RPMI8226 (cell line): ENCODE data around the gene ATP8A1.
"Not testable (repeated sequence)": the region's sequence is repeated elsewhere in the genome, so short reads cannot be mapped to it uniquely, and the experiment has no call there.

ENCODE experiments used
- DNase-seq: peaks from one replicate; pipeline ENCODE4 v3.0.0-alpha.2; 2015

Gene ATP8A1

DNA sequence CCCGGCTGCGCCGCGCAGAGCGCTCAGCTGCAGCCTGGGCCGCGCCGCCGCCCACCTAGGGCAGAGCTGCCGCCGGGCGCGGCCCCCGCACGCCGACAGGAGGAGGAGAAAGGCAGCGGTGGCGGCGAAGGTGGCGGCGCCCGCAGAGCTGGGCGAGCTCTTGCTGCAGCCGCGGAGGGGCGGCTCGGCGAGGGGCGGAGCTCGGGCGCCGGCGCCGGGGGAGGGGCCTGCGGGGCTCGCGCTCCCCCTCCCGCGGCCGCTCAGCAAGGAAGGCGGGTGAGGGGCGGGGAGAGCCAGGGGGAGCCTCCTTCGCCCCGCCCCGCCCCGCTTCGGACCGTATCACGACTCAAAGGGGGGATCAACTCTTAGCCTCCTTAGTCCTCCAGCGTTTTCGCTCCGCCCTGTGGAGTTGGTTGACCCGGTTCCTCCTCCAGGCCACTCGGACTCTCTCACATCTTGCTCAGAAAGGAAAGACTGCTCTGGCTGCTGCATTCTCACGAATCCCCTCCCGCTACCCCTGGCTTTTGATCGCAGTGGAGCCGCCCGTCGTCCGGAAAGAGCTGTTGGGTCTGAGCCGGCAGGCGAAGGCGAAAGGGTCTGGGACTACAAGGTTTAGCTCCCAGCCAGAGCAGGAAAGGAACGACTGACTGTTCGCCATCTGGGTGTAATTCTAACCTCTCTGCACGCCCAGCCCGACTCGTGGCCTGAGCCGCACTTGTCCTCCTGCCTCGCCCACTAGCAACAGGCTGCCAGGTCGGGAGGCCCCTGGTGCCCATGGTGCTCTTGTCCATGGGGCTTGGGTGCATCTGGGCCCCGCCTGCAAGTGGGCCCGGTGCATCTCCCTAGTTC is at the start of gene ATP8A1:
ATP8A1 (minus strand) TSS at position 162 of the 849 bp plus-strand sequence. CDS start 232 bp downstream, outside the sequence.
- DNase-seq: peak; percentile 91

DNA sequence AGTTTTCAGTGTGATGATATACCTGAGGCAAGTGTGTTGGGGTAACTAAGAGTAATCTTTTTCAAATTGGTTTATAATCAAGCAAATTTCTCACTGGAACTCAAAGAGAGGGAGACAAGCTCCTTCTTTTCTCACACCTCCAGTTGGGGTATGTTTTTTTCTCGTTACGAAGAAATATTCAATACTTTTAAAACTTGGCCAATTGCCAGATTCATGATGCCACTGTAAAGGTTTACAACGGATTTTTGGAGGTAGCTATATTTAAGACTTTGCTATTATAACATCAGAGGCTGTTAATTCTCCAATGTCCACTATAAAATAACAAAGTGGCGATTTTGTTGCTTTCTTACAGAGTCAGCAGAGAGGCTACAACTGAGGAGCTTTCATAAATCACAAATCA is 49.2 kb upstream of the ATP8A1 start:
- no peak for DNase-seq

DNA sequence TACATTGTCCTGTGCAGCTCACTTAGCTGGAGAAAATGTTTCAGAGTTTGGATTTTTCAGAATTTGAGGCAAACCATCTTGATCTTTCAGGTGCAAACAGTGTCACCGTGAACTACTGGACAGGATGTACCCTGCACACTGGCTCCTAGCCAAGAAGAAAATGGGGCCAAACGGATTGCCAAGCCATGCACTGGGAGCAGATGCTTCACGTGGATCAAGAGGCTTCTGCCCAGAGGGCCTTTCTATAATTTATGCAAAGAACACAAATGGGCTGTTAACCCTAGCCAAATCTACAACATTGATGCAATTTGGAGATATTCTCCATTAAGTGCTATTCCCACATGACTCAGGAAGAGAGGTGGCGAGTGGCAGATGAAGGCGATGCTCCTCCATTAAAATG is 46.9 kb upstream of the ATP8A1 start:
- no peak for DNase-seq

DNA sequence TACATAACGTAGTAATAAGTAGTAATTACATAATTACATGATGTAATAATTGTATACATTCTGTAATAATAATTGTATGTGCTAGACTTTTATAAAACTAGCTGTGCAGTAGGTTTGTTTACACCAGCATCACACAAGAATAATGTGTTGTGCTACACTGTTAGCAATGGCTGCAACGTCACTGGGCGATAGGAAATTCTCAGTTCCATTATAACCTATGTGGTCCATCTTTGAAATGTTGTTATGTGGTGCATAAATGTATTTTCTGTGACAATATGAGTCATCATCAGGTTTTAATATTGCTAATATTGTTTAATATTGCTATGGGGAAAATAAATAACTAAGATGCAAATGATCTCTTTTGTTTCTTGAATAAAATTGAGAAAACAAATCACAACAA is 46.0 kb upstream of the ATP8A1 start:
- DNase-seq: no peak

DNA sequence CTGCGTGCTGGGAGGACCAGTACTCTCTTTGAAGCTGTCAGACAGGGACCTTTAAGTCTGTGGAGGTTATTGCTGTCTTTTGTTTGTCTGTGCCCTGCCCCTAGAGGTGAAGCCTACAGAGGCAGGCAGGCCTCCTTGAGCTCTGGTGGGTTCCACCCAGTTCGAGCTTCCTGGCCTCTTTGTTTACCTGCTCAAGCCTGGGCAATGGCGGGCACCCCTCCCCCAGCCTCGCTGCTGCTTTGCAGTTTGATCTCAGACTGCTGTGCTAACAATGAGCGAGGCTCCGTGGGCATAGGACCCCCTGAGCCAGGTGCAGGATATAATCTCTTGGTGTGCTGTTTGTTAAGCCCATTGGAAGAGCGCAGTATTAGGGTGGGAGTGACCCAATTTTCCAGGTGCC is 44.9 kb upstream of the ATP8A1 start:
- not testable (repeated sequence) for DNase-seq

DNA sequence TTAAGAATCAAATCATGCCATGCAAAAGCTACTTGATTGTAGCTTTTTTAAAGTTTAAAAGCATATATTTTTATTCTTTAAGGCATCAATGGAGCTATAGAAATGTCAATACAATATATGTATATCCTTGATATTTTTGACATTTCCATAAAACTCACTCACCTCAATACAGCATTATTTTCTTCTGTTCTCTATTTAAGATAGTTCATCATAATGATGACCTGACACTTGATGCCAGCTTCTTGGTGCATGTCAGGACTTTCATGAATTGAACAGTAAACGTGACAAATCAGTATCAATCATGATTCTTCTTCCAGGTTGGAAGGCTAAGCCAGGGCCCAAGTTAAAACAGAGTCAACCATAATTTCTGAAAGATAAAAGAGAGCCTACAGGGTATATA is 33.6 kb upstream of the ATP8A1 start:
- no peak for DNase-seq

DNA sequence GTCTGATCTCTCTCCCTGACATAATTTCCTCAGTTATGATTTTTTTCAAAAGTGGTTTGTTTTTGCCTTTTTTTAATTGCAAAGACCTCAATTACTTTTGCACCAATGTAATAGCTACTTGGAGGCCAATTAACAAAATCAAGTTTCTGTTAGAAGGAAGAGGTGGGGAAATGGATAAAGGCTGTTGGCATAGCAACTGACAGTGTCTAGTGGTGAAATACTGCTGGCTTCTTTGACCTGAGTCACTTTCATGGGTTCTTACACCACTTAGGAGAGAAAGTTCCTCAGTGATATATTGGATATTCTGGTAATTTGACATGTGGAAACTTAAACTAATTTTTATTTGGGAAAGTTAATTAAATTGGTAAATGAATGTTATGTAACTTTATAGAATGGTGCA is 26.5 kb upstream of the ATP8A1 start:
- DNase-seq: no peak

DNA sequence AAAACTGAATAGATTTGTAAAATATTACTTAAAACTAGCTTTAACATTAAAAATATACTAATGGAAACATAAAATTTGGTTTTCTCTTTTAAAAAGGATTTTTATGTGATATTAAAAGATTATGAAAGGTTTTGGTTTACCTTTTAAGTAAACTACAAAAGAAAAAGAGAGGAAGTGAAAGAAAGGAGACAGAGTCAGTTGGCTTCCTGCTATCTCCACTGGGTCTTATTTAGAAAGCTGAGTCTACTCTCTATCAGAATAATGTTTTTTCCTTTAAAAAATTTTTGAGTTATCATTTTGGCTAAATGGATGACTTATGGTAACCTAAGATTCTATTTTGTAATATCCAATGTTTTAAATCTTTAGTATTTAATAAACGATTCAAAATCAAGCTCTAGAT is 21.6 kb upstream of the ATP8A1 start:
- no peak for DNase-seq

DNA sequence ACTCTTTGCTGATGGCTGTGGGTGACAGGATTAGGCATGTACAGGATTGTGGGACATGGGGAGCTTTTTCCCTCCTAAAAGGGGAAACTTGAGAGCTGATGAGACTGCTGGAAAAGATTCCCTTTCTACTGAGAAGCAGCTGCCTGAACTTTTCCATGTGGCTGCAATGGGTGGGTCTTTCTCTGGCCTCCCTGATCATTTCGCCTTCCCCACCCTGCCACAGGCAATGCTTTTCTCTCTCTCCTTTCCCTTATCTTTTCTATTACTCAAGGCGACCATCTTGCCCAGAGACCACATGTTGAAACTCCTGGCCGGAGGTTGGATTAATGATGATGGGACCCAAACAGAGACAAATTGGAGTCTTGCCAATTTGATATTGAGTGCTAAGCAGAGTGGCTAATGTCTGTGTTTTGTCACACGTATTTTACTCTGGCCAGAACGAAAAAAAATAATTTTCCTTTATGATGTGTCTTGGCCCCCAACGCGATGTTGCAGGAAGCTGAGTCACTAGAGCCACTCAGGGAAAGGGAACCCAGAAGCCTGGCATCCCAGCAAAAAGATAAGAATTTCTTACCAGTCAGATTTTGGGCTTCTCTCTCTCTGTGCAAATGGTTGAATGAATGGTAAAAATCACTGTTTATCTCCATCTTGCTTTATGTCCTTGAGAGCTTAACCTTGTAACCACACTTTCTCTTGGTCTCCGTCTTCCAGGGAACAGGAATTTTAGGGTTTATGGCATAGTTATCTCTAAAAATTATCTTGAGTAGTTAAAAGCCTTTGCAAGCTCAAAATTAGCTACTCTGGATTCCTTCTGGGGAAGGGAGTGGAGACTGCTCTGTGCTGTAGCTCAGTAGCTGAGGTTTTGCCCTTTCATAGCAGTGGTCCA is 19.4 kb upstream of the ATP8A1 start:
- no peak for DNase-seq

DNA sequence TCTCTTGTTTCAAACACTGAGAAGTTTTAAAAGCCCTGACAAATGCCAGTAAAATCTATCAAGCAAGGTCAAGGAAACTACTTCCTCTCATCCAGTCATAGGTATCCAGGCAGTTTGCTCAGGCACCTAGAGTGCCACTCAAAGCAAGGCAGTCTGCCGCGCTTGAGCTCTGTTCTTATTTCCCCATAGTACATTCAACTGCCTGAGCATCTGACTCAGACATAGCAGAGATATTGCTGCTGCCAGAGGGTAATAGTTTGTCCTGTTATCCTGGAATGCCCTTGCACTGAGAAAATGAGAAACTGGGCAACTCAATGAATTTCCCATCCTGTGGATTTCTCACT is 16.1 kb upstream of the ATP8A1 start:
- no peak for DNase-seq

DNA sequence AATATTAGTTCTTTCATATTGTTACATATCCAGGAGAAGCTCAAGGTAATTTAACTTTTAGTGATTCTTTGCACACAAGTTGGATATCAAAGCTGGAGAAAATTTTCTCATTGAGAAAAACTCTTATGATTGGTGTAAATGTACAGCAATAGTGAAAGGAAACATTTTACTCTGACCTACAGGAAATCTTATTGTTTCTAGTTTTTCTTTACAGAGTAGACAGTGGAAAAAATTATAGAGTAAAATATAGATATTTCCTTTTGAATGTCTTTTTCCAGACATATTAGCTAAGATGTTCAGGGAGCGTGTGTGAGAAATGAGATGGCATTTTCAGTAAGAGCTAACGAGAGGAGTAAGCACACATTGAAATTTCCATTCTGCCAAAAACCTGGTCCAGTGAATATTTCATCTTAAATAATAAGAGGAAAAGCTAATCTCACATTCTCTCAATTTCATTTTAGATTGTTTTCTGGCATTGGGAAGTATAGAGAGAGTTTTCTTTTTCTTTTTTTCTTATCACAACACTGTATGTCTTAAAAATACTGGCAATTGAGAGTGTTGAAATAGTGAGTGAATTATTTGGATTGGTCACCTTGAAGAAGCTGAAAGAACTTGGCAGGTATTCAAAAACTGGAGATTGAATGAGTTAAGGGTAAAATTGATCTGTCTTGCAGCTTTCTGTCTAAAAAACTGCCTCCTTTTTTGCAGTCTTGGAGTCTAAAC is 15.6 kb upstream of the ATP8A1 start:
- no peak for DNase-seq

DNA sequence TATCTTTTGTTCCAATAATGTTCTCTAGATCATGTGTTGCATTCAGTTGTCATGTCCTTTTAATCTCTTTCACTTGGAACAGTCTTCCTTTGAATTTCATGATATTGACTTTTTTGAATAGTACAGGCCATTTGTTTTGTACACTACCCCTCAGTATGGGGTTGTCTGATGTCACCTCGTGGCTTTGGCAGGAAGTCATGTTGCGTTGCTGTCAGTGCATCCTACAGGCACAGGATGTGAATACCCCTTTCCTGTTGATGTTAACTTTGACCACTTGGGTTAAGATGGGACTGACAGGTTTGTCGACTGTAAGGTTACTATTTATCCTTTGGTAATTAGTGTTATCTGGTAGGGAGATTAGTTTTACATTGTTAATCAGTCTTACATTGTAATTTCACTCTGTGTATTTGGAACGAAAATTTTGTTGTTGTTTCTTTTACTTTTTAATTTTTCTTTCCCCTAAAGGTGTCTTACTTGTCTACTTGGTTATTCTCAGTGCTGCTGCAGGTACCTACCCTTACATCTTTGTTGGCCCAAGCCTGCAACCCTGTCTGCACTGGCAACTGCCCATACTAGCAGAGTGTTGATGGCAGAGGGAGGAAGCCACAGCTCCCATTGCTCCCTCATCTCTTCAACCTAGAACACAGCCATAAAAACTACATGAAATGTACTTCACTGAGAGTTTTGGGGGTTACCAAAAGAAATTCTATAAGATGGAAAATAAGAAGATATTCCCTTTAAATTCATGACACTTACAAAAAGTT is 14.7 kb upstream of the ATP8A1 start:
- no peak for DNase-seq

DNA sequence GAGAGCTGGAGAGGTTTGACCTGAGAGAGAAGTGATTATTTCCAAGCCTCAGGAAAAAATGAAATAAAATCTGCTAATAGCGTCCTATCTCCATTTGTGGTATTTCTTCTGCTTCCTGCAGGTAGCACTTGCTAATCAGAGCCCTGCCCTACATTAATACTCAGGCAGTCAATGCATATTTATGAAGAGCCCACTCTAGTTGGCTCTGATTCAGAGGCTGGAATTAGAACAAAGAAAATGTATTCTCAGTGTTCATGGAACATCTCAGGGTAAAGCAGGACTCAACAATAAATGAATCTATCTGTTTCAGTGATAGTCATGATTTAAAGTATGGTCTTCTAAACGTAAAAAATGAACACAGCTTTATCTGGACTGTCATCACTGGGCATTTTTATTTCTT is 1.4 kb upstream of the ATP8A1 start:
- DNase-seq: no peak

DNA sequence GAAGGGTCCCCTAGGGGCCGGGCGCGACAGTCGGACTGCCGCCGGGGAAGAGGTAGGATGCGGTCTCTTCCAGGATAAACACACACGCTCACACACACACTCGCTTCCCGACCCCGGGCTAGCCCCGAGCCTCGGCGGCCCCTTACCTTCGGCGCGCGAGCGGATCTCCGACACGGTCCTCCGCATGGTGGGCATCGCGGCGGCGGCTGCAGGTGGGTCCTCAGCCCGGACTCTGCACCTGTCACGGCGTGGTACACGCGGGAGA is 294 bp downstream of the ATP8A1 start:
- DNase-seq: no peak

DNA sequence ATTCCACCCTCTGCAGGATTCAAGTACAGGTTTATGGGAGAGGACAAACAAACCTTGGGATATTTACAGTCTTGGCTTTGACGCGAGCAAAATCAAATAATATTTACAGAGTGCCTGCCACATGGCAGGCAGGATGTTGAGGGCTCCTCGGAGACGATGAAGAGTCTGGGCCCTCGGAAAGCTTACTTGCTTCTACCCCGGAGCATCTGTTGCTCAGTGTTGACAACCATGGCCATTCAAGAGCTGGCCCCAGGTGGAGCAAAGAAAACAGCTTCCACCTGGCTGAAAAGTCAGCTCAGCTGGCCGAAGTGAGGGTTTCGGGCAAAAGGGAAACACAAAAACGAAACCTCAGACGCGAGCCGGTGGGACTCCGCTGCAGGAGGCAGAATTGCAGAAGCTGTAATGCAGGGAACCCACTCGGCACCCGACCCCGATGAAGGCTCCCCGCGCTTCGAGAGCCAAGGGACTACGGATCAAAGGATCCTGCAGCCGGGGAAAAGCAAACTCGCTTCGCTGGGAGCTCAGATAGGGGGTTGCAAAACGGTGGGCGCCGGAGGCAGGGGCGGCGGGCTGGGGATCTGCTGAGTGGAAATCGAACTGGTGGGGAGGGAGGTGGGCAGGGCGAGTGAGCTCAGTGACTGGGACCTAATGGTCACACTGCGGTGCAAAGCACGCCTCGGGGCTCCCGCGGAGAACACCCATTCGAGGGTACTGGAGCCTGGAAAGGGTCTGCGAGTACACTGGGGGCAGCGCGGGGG is 805 bp downstream of the ATP8A1 start:
- DNase-seq: peak; percentile 79

DNA sequence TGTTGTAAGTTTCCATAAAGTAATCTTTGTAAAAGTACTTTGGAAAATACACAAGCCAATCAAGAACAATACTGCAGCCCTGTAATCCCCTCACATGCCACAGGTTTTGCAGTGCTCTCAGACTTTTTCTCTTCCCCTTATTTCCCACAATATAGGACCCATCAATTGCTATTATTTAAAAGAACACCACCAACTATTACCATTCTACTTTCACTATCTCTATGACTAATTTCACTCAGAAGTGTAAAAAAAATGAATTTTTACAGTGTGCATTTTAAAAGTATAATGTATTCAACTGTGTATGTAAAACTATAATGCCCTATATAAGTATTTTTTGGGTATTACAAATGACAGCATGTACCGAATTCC is 1.7 kb downstream of the ATP8A1 start:
- DNase-seq: no peak

DNA sequence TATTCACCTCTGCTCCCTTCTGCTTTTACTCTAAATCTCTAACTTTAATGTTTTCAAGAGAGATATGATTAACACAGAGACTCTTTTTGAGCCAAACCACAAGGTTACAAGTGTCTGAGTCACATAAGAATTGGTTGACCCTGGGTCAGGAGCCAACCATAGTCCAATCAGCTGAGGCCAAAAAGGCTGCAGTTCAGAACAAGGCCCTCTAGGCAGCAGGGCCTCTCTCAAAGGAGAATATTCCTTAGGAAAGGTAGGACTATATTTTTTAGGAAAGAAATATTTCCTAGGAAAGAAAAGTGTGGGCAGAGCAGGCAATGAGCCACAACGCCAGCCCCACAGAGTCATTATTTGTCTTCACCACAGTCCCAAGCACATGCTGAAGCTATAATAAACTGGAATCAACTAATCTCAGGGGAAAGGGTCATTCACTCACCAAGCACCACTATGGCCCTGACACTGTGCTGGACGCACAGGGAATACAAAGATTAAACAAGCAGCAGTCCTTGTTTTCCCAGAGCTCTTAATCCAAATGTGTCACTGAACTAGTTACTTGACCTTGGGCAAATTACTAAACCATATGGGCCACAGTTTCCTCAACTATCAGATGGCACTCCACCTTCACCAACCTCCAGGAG is 2.2 kb downstream of the ATP8A1 start:
- no peak for DNase-seq

DNA sequence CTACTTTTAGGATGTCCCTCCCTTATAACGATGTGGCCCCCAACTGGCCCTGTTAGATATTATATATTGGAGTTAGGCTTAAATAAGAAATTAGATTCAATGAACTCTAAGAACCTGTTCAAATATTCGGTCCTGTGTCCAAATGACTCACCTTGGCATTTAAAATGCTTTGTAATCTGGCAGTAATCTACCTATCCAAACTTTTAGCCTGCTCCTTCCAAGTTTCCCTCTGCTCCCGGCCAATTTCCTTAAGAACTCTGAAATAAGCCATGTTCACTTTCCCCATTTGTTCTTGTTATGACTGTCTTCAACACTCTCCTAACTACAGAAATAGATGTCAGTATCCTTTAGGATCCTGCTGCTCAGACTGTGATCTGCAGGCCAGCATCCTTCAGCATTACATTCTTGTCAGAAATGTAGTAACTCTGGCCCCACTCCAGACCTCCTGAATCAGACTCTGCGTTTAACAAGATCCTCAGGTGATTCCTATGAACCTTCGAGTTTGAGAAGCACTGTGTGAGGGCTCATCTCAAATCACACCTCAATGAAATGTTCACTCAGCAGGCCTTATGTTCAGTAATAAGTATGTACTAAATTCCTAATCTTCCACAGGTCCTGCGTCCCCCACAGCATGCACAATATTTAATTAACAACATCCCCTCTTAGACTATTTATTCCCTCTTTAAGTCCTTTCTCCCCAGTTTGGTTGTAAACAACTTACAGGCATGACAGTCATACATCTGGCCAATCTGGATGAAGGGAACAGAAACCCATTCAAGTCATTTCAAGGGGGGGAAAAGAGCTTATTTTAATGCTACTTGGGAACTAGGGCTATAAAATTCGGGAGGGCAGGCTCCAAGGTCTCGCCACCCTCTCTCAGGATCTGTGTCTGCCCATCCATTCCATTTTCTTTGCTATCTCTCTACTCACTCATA is 3.0 kb downstream of the ATP8A1 start:
- DNase-seq: no peak

DNA sequence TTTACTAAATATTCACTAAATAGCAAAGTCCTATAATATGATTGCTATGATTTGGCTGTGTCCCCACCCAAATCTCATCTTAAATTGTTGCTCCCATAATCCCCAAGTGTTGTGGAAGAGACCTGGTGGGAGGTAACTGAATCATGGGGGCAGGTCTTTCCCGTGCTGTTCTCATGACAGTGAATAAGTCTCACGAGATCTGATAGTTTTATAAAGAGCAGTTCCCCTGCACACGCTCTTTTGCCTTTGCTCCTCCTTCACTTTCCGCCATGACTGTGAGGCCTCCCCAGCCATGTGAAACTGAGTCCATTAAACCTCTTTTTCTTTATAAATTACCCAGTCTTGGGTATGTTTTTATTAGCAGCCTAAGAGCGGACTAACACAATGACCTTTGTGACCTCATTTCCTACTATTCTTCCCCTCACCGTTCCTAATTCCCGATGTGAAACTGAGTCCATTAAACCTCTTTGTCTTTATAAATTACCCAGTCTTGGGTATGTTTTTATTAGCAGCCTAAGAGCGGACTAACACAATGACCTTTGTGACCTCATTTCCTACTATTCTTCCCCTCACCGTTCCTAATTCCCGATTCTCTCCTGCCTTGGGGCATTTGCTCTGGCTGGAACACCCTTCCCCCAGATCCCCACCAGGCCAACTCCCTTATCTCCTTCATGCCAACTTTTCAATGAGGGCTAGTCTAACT is 4.2 kb downstream of the ATP8A1 start:
- DNase-seq: not testable (repeated sequence)

DNA sequence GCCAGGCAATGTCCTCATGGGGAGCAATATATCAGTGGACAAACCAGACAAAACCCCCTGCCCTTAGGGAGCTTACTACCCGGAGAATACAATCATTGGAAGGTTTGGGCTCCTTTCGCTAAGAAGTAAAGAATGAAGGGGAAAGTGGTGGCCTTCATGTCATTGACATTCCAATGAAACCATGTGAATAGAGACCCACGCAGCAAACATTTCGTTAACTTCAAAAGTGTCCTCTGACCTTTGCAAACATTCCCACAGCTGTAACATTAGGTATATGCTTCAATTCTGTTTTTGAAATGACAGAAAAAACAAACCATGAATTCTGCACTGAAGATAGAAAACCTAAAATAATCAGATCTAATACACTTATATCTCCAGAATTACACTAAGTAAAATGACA is 7.0 kb downstream of the ATP8A1 start:
- no peak for DNase-seq
